K562 (cell line): ENCODE data around the gene SCAMP3. TPM values are rescaled to one million over a fixed set of nuclear protein-coding genes. Genes with fewer than 3 reads are reported as not detected.

Source experiments
- ATAC-seq: fragments of 200-7000 bp; cut with Tn5 transposase; 3 replicates; pipeline ENCODE4 v1.9.1; 2020; ENCODE audit warnings: moderate library complexity
- BruUV-seq: library from RNA; stranded (reverse); fragments of 400-500 nt; replicated peaks from 2 replicates; lab custom pipeline; 2021; lab: Mats Ljungman, UMichigan
- CTCF ChIA-PET: fragments of 300-600 bp; formaldehyde crosslinking; extraction: SDS; loops from one replicate; lab custom pipeline; 2021; ENCODE audit warnings: low intra/inter-chr PET ratio; lab: Yijun Ruan, JAX
- POLR2A ChIA-PET: fragments of 300-600, 350-650 bp; sonication (Branson Sonifier 250); formaldehyde crosslinking; extraction: SDS; loops from one replicate; lab custom pipeline; 2021; ENCODE audit warnings: antibody characterized with exemption, inconsistent platforms; lab: Yijun Ruan, JAX
- DNase-seq, 4 experiments: peaks; one replicate each; pipeline versions ENCODE4 v3.0.0 to v3.0.0-alpha.2; 2011 to 2018; ENCODE audit warnings: low spot score in 3 of 4, mixed read lengths in 3 of 4; ENCODE audit errors: extremely low read depth in 1 of 4
- FAIRE-seq: peaks from 2 replicates; lab custom pipeline; 2011; peaks lifted over from hg19 to GRCh38; lab: Jason Lieb, UNC
- H2AFZ ChIP-seq: 2 replicates; pipeline ENCODE4 v1.6.0; 2011; ENCODE audit warnings: low read depth, low read length, control low read depth, inconsistent platforms
- H3K27ac ChIP-seq: fragments of 200-600 bp; 3 replicates; pipeline ENCODE4 v1.8.0; 2011; ENCODE audit warnings: low read depth, mild to moderate bottlenecking, control low read depth, inconsistent platforms, low read length, moderate library complexity, mixed read lengths; ENCODE audit errors: extremely low read depth
- H3K27me3 ChIP-seq, 2 experiments: fragments of 300-600 bp in 1 of 2; 2 replicates in 1 of 2; 3 replicates in 1 of 2; pipeline versions ENCODE4 v1.6.0 to v1.8.0; 2011; ENCODE audit warnings: inconsistent platforms in 2 of 2, low read length in 2 of 2, mild to moderate bottlenecking in 1 of 2, mixed read lengths in 1 of 2, moderate library complexity in 1 of 2; ENCODE audit not compliant: control insufficient read depth in 2 of 2, insufficient read depth in 2 of 2
- H3K36me3 ChIP-seq: fragments of 300-600 bp; 3 replicates; pipeline ENCODE4 v1.8.0; 2011; ENCODE audit warnings: mild to moderate bottlenecking, low read length, inconsistent platforms; ENCODE audit not compliant: control insufficient read depth, insufficient read depth
- H3K4me1 ChIP-seq, 2 experiments: fragments of 200-600 bp in 1 of 2; replicated peaks in 1 of 2; 2 replicates in 1 of 2; 3 replicates in 1 of 2; pipeline versions ENCODE4 v1.5.1 to v1.8.0; 2011; ENCODE audit warnings: inconsistent platforms in 2 of 2, low read length in 2 of 2, mild to moderate bottlenecking in 1 of 2, mixed read lengths in 1 of 2, moderate library complexity in 1 of 2; ENCODE audit not compliant: control insufficient read depth in 2 of 2, insufficient read depth in 2 of 2
- H3K4me2 ChIP-seq: 2 replicates; pipeline ENCODE4 v1.6.1; 2011; ENCODE audit warnings: low read length, control low read depth, inconsistent platforms, mixed read lengths; ENCODE audit not compliant: insufficient read depth
- H3K4me3 ChIP-seq: fragments of 200-600 bp; sonication (generic), shearing (Covaris generic); 2 replicates; pipeline ENCODE4 v1.5.1; 2016; ENCODE audit warnings: control low read depth, inconsistent platforms
- H3K79me2 ChIP-seq: fragments of 200-600 bp; 3 replicates; pipeline ENCODE4 v1.8.0; 2011; ENCODE audit warnings: low read length, inconsistent platforms; ENCODE audit not compliant: control insufficient read depth, insufficient read depth
- H3K9ac ChIP-seq, 2 experiments: 2 replicates each; pipeline versions ENCODE4 v1.6.0 to v1.6.1; 2011; ENCODE audit warnings: low read depth in 2 of 2, low read length in 2 of 2, control low read depth in 1 of 2, inconsistent platforms in 1 of 2, mild to moderate bottlenecking in 1 of 2, mixed read lengths in 1 of 2; ENCODE audit not compliant: insufficient read depth in 1 of 2
- H3K9me1 ChIP-seq: one replicate; pipeline ENCODE4 v1.6.0; 2011; ENCODE audit warnings: inconsistent platforms, mild to moderate bottlenecking, low read length, moderate library complexity; ENCODE audit not compliant: control insufficient read depth, insufficient read depth
- H3K9me3 ChIP-seq: replicated peaks from 2 replicates; pipeline ENCODE4 v1.5.1; 2011; ENCODE audit warnings: low read depth, low read length, inconsistent platforms; ENCODE audit not compliant: control insufficient read depth, insufficient read depth
- H4K20me1 ChIP-seq: replicated peaks from 2 replicates; pipeline ENCODE4 v1.6.1; 2011; ENCODE audit warnings: low read length, inconsistent platforms, mixed read lengths; ENCODE audit not compliant: control insufficient read depth, insufficient read depth
- FOXM1 ChIP-seq, 2 experiments: fragments of 450-650 bp in 1 of 2; sonication (generic) in 1 of 2; formaldehyde crosslinking in 1 of 2; IDR thresholded peaks; 2 replicates each; pipeline versions ENCODE4 v1.6.1 to v1.9.0; 2017 to 2022; ENCODE audit warnings: low read depth in 2 of 2, mild to moderate bottlenecking in 2 of 2, missing genetic modification reagents in 1 of 2, moderate library complexity in 1 of 2
- FOXP1 ChIP-seq: sonication (generic); formaldehyde crosslinking; IDR thresholded peaks from 2 replicates; pipeline ENCODE4 v1.8.0; 2022; ENCODE audit warnings: mild to moderate bottlenecking, missing genetic modification reagents
- HDAC8 ChIP-seq: fragments of 450-650 bp; IDR thresholded peaks from 2 replicates; pipeline ENCODE4 v1.6.1; 2016; ENCODE audit warnings: mild to moderate bottlenecking, missing genetic modification characterization, moderate library complexity, missing compliant biosample characterization
- HMG20B ChIP-seq: fragments of 250-450 bp; sonication (Bioruptor Pico); IDR thresholded peaks from 2 replicates; pipeline ENCODE4 v1.5.0; 2021; ENCODE audit warnings: mild to moderate bottlenecking
- POLR2A ChIP-seq: fragments of 450-650 bp; conservative IDR thresholded peaks from 2 replicates; pipeline ENCODE4 v1.6.1; 2016
- SAFB2 ChIP-seq: fragments of 200-400 bp; formaldehyde crosslinking; IDR thresholded peaks from 2 replicates; pipeline ENCODE4 v1.6.1; 2018; ENCODE audit warnings: borderline replicate concordance, low read length, low read depth, moderate library complexity; ENCODE audit not compliant: severe bottlenecking
- SETDB1 ChIP-seq: IDR thresholded peaks from one replicate; pipeline ENCODE4 v1.6.1; 2012; ENCODE audit warnings: low read length, control low read depth, inconsistent platforms
- SRSF1 ChIP-seq: fragments of 200-400 bp; formaldehyde crosslinking; IDR thresholded peaks from 2 replicates; pipeline ENCODE4 v1.6.1; 2017; ENCODE audit warnings: mild to moderate bottlenecking, low read depth, low read length, moderate library complexity
- TAF9B ChIP-seq: fragments of 450-650 bp; IDR thresholded peaks from 2 replicates; pipeline ENCODE4 v1.6.1; 2018; ENCODE audit warnings: mild to moderate bottlenecking; ENCODE audit not compliant: partially characterized antibody
- USF2 ChIP-seq: sonication (generic); formaldehyde crosslinking; IDR thresholded peaks from 2 replicates; pipeline ENCODE4 v1.5.0; 2020; ENCODE audit warnings: missing genetic modification reagents
- ZHX1 ChIP-seq: fragments of 150-350 bp; conservative IDR thresholded peaks from 2 replicates; pipeline ENCODE4 v1.6.1; 2014; ENCODE audit warnings: low read length
- ZKSCAN8 ChIP-seq: fragments of 200-800 bp; sonication (Bioruptor generic); IDR thresholded peaks from 2 replicates; pipeline ENCODE4 v1.6.1; 2016; ENCODE audit warnings: missing genetic modification characterization, missing compliant biosample characterization
- ZNF76 ChIP-seq: fragments of 250-450 bp; sonication (Bioruptor Pico); IDR thresholded peaks from 2 replicates; pipeline ENCODE4 v1.4.0; 2020; ENCODE audit warnings: mild to moderate bottlenecking, moderate library complexity, borderline replicate concordance
- WGBS: fragments of 100-300 bp; shearing (Covaris generic); methylation state at CpG from one replicate; pipeline ENCODE4 v1.1.6; 2016; ENCODE audit warnings: low coverage, mixed read lengths; ENCODE audit not compliant: insufficient coverage; ENCODE audit errors: missing lambda C conversion rate; 5-methylcytosine and 5-hydroxymethylcytosine counted together
- in situ Hi-C: fragments of 300-500 bp; cut with MboI; formaldehyde crosslinking; loops from 4 replicates; pipeline ENCODE4 v1.15.0; 2018; ENCODE audit warnings: inconsistent platforms, mixed read lengths
- intact Hi-C: fragments of 100-400 bp; cut with micrococcal nuclease; formaldehyde crosslinking; loops from 2 replicates; pipeline ENCODE4 v1.14.2; 2022
- polyA plus RNA-seq, 8 experiments: library from polyadenylated mRNA; depleted of rRNA in 4 of 8; stranded (reverse) in 5 of 8; unstranded in 3 of 8; fragments of >200 nt; fragmentation: Nextera tagmentation in 2 of 8; fragmentation: Illumina TruSeq in 1 of 8; extraction: Ambion mirVana in 2 of 8; extraction: Trizol in 1 of 8; gene quantifications; 2 replicates each; pipeline versions ENCODE4 v1.2.1 to v1.2.3, GENCODE V29; 2011 to 2014; ENCODE audit warnings: inconsistent platforms in 1 of 8, missing spikeins in 1 of 8
- total RNA-seq, 7 experiments: library from RNA; depleted of rRNA in 6 of 7; stranded (reverse); fragments of >200 nt in 6 of 7; fragmentation: Illumina TruSeq in 2 of 7; extraction: Trizol in 2 of 7; gene quantifications; 2 replicates each; pipeline versions ENCODE4 v1.2.1 to v1.2.3, GENCODE V29; 2011 to 2021; ENCODE audit warnings: low replicate concordance in 1 of 7

SCAMP3 gene
- total and polyA plus RNA-seq, 9 of the 15 experiments (the other 6 are each of a cell fraction or from before 2014, with no cell fraction given): 14.2 to 131 (median 86.1) TPM

- Histone ChIP-seq H3K9me1 (no peaks in the 10 kb centered on the region), H3K79me2 (peaks cover 18% of the 10 kb centered on the region), H2AFZ (no peak overlapping the region), H3K4me2 (no peak overlapping the region; the same call in 1 of the 2 replicates), H3K9ac (peak overlapping the region in 1 of 2 experiments; percentile 53; a peak in 2 of 4 replicates), H3K4me1 (peaks cover 25 to 55% of the 10 kb centered on the region in 2 experiments), H3K27ac (no peak overlapping the region), H3K36me3 (peaks cover 36% of the 10 kb centered on the region; the same call in 2 of the 3 replicates), H4K20me1 (no peaks in the 10 kb centered on the region), H3K27me3 (no peaks in the 10 kb centered on the region), H3K4me3 (no peak overlapping the region), H3K9me3 (no peaks in the 10 kb centered on the region)
- ChIA-PET POLR2A (interaction anchor here (0.6 to 3.4 kb wide), 6 partner anchors 9 to 419 kb away, joined by 3 to 30 read pairs (median 4); partner anchors contain the start of genes FDPS, RUSC1 and SCAMP3), CTCF (interaction anchor here (1.4 to 3.5 kb wide), 5 partner anchors 56 to 461 kb away, joined by 6 to 38 read pairs (median 22); partner anchors contain the start of gene FDPS)
- no peak for ATAC-seq
- DNase-seq: no peak
- BruUV-seq: no TSS peak
- intact Hi-C loops: loop anchor here (5.0 to 10.0 kb wide), 2 partner anchors 253 to 341 kb away; no protein-coding TSS in a partner anchor
- no peak for FAIRE-seq
- in situ Hi-C loops: loop anchor here (10.0 kb wide), 1 partner anchor 343 kb away; no protein-coding TSS in a partner anchor
- 88% methylated on average over 2 of the region's 7 CpGs for WGBS
- TF ChIP-seq SAFB2 (no peak), FOXM1 (IDR thresholded peaks at IDR 0.05; ENCODE audit: low read depth) (no peak), FOXM1 (CRISPR knock-in tag; IDR thresholded peaks at IDR 0.05; ENCODE audit: low read depth) (no peak), SRSF1 (no peak), HMG20B (no peak), TAF9B (no peak), USF2 (CRISPR knock-in tag) (no peak), ZHX1 (no peak), POLR2A (no peak), ZNF76 (CRISPR knock-in tag) (no peak), HDAC8 (tag) (no peak), ZKSCAN8 (CRISPR knock-in tag) (no peak), FOXP1 (no peak), SETDB1 (no peak)
These were observed 10.6 kb downstream of the SCAMP3 start for GRCh38 chr1:155251566-155251965.
